PFSK-1 (cell line): ENCODE results near the gene TMEM132D.

Source experiments
- FOXP2 ChIP-seq: optimal IDR thresholded peaks from 2 replicates; pipeline ENCODE3; 2011; ENCODE audit warnings: borderline replicate concordance, control low read depth, inconsistent platforms; ENCODE audit not compliant: insufficient read depth; ENCODE audit errors: extremely low read length, extremely low read depth
- POLR2AphosphoS5 ChIP-seq: IDR thresholded peaks from 2 replicates; pipeline ENCODE4 v1.6.1; 2012; ENCODE audit warnings: low read depth, mild to moderate bottlenecking, control low read depth, low read length, moderate library complexity
- REST ChIP-seq, 2 experiments: IDR thresholded peaks; 2 replicates each; pipeline versions ENCODE4 v1.6.1 to v1.8.0; 2011 to 2012; ENCODE audit warnings: low read depth in 2 of 2, low read length in 2 of 2, control low read depth in 1 of 2, inconsistent platforms in 1 of 2, mild to moderate bottlenecking in 1 of 2, moderate library complexity in 1 of 2; ENCODE audit not compliant: insufficient read depth in 1 of 2
- SIN3A ChIP-seq: IDR thresholded peaks from 2 replicates; pipeline ENCODE4 v1.6.1; 2012; ENCODE audit warnings: mild to moderate bottlenecking, low read length, moderate library complexity, borderline replicate concordance; ENCODE audit not compliant: insufficient read depth
- TAF1 ChIP-seq: IDR thresholded peaks from 2 replicates; pipeline ENCODE4 v1.6.1; 2012; ENCODE audit warnings: low read length, control low read depth, borderline replicate concordance; ENCODE audit not compliant: insufficient read depth

TMEM132D gene

DNA sequence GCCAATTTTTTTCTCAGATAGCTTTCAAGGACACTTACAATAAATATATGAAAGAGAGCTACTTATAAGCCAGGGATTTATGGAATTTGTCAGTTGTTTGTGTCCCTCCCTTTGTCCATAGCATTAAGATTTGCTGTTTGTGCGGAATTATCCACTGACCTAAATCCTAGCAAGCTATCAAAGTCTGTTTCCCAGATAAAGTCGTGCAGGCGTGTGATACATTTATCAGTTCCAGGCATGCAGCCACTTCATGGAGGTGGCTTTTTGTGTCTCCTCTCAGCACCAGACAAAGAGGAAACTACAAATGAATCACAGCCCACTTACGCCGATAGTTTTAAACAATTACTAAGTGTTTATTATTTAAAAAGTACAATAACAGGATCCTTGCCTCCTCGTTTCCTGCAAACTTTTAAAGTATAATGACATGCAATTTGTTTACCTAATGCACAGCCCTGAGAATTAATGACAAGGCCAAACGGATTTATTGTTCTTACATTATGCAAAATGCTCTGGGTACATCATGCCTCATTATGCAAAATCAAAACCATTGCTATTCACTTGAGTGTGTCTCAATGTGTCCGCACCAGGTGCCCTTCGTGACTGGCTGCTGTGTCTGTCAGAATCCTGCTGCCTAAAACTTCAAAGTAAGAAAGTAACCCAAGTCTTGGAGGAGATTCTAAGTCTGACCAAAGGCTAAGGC lies 627.3 kb downstream of the TMEM132D start:
- no peak for TF ChIP-seq TAF1
- no peak for TF ChIP-seq REST (IDR thresholded peaks at IDR 0.05; ENCODE audit: insufficient read depth in 1 of 2, low read depth in 2 of 2, low read length in 2 of 2)
- TF ChIP-seq SIN3A: no peak
- no peak for TF ChIP-seq POLR2AphosphoS5
- TF ChIP-seq FOXP2: no peak

DNA sequence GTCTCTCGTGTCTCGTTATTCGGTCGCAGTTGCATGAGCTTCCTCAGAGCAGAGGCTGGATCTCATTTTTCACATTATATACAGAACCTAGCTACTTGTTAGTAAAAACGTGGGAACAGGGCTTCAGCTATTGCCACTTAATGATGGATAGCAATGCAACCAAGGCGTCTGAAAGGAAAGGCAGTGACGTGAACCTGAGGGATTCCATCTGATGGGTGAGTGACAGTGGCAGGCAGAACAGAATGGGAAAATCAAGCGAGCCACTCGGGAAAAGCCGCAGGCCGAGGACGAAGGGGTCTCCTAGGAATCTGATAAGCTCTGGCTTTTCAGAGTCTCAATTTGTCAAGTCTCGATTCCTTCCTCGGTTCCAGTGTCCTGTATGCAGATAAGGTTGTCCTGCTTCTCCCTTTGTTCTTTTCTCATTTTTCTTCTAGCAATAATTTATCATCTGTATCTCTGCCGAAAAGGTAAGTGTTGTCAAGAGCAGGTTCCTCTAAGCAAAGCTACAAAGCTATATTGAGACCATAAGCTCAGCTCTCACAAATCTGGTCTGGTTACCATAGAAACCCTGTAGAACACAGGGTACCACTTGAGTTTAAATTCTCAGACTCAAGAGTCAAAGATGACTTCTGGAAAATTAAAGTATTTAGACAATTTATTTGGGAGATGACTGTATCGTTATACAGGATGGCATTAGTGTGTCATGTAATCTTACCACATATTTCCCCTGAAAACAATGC lies 633.9 kb downstream of the TMEM132D start:
- TF ChIP-seq REST (IDR thresholded peaks at IDR 0.05; ENCODE audit: insufficient read depth in 1 of 2, low read depth in 2 of 2, low read length in 2 of 2): no peak
- no peak for TF ChIP-seq FOXP2
- no peak for TF ChIP-seq POLR2AphosphoS5
- no peak for TF ChIP-seq TAF1
- TF ChIP-seq SIN3A: no peak

GRCh38 chr12:129258781-129259318 lies 645.0 kb downstream of the TMEM132D start:
- TF ChIP-seq SIN3A (no peak), REST (IDR thresholded peaks at IDR 0.05; ENCODE audit: insufficient read depth in 1 of 2, low read depth in 2 of 2, low read length in 2 of 2) (no peak), FOXP2 (no peak), POLR2AphosphoS5 (no peak)

DNA sequence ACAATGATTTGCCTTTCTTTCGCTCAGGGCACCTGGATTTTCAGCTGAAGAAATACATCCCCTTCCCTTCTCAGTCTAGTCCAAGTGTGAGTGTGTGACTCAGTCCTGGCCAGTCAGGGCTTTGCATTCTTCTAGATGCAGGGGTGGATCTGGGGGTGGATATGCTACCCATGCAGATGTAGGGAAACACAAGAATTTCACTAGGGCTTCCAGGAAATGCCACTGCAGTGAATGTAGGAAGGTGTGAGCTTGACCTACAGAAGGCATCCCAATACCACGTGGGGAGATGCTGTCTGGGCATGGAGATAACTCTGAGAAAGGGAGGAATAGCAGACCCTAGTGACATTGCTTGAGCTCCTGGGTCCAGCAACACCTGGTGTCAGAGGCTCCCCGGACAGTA lies 646.3 kb downstream of the TMEM132D start:
- no peak for TF ChIP-seq FOXP2

DNA sequence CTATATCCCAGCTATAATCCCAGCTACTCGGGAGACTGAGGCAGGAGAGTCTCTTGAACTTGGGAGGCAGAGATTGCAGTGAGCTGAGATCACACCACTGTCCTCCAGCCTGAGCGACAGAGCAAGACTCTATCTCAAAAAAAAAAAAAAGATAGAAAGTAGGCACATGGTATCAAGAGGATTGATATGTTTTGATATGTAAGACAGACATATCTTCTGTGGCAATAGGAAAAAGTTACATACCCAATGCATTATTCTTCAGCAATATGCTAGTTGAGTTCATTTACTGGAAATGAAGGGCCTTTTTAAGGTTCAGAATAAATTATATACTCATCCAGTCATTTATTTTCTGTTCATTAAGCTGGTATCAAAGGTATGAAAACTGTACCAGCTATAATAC lies 657.2 kb downstream of the TMEM132D start:
- no peak for TF ChIP-seq REST (IDR thresholded peaks at IDR 0.05; ENCODE audit: insufficient read depth in 1 of 2, low read depth in 2 of 2, low read length in 2 of 2)
